ENCODE measurements around the gene NANS.

GRCh38 chr9:98101868-98102273 is 45.3 kb downstream of the NANS start:
- TF ChIP-seq CTCF (conservative IDR thresholded peaks at IDR 0.05; ENCODE audit: low read length): no peak
- TF ChIP-seq EZH2phosphoT487 (IDR thresholded peaks at IDR 0.05; ENCODE audit: borderline replicate concordance, low read depth, low read length): no peak
